ENCODE measurements around the gene GABRP. TPM values are rescaled to one million over a fixed set of nuclear protein-coding genes. Genes with fewer than 3 reads are reported as not detected.
"Not testable (repeated sequence)": the region's sequence is repeated elsewhere in the genome, so short reads cannot be mapped to it uniquely, and the experiment has no call there.

GABRP gene
- total and polyA plus RNA-seq, 8 donors, result 0.10 to 1.8 (median 0.88) TPM

GRCh38 chr5:170749911-170750431 is 33.6 kb upstream of the GABRP start:
- Histone ChIP-seq H3K4me1 (peaks cover 5 to 12% of the 10 kb centered on the region in 2 donors), H3K27ac (no peak overlapping the region), H3K4me3 (no peak overlapping the region), H3K36me3 (no peaks in the 10 kb centered on the region), H3K9me3 (no peaks in the 10 kb centered on the region), H3K27me3 (peaks cover 0 to 23% of the 10 kb centered on the region in 2 donors)
- intact Hi-C loops (cut with DNase I), result loop anchor here in 1 of 2 donors (5.0 kb wide), 1 partner anchor 42 kb away; no protein-coding TSS in a partner anchor
- DNase-seq (no peak), ATAC-seq (no peak)
- TF ChIP-seq, protein P1, sequence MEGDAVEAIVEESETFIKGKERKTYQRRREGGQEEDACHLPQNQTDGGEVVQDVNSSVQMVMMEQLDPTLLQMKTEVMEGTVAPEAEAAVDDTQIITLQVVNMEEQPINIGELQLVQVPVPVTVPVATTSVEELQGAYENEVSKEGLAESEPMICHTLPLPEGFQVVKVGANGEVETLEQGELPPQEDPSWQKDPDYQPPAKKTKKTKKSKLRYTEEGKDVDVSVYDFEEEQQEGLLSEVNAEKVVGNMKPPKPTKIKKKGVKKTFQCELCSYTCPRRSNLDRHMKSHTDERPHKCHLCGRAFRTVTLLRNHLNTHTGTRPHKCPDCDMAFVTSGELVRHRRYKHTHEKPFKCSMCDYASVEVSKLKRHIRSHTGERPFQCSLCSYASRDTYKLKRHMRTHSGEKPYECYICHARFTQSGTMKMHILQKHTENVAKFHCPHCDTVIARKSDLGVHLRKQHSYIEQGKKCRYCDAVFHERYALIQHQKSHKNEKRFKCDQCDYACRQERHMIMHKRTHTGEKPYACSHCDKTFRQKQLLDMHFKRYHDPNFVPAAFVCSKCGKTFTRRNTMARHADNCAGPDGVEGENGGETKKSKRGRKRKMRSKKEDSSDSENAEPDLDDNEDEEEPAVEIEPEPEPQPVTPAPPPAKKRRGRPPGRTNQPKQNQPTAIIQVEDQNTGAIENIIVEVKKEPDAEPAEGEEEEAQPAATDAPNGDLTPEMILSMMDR (IDR thresholded peaks at IDR 0.05), result no peak

DNA sequence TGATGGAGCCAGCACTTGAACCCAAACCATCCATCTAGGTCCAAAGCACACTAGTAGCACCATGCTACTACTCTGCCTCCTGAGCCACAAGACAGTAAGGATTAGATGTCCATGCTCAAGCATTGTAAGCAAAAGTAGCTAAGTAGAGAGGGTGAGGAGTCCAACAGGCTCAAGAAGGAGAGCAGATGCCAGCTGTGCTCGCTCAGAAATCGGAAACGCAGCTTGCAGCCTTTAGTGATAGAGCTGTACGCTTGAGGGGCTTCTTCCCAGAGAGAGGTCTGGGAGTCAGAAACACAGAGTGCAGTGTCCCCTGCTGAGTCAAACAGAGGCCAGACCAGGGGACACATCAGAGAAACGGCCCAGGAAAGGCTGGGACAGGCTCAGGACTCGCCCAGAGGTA is 32.7 kb upstream of the GABRP start:
- no peak for DNase-seq
- Histone ChIP-seq H3K27me3 (peaks cover 0 to 15% of the 10 kb centered on the region in 2 donors), H3K4me1 (peaks cover 0 to 4% of the 10 kb centered on the region in 2 donors), H3K4me3 (no peak overlapping the region), H3K27ac (no peak overlapping the region), H3K9me3 (no peaks in the 10 kb centered on the region), H3K36me3 (no peaks in the 10 kb centered on the region)
- ATAC-seq, result no peak
- intact Hi-C loops (cut with DNase I), result no loop called here
- TF ChIP-seq, protein P1 (IDR thresholded peaks at IDR 0.05), result no peak

GRCh38 chr5:170751631-170752030 is 31.9 kb upstream of the GABRP start:
- H3K4me1 ChIP-seq, result peaks cover 0 to 3% of the 10 kb centered on the region in 2 donors
- intact Hi-C loops (cut with DNase I), result no loop called here
- H3K36me3 ChIP-seq, result no peaks in the 10 kb centered on the region
- H3K4me3 ChIP-seq, result no peak overlapping the region
- DNase-seq, result no peak
- ATAC-seq, result no peak
- peaks cover 0 to 9% of the 10 kb centered on the region in 2 donors for H3K27me3 ChIP-seq
- TF ChIP-seq, protein P1 (IDR thresholded peaks at IDR 0.05), result no peak
- no peak overlapping the region for H3K27ac ChIP-seq
- H3K9me3 ChIP-seq, result no peaks in the 10 kb centered on the region

- H3K36me3 ChIP-seq, result no peaks in the 10 kb centered on the region
- intact Hi-C loops (cut with DNase I), result no loop called here
- H3K9me3 ChIP-seq, result no peaks in the 10 kb centered on the region
- DNase-seq (no peak), ATAC-seq (no peak)
- TF ChIP-seq, protein P1 (IDR thresholded peaks at IDR 0.05), result no peak
- H3K27ac ChIP-seq, result no peak overlapping the region
- peaks cover 0 to 9% of the 10 kb centered on the region in 2 donors for H3K27me3 ChIP-seq
- peaks cover 0 to 7% of the 10 kb centered on the region in 2 donors for H3K4me1 ChIP-seq
- no peak overlapping the region for H3K4me3 ChIP-seq
Measured at GRCh38 chr5:170752257-170753215, 31.0 kb upstream of the GABRP start.

DNA sequence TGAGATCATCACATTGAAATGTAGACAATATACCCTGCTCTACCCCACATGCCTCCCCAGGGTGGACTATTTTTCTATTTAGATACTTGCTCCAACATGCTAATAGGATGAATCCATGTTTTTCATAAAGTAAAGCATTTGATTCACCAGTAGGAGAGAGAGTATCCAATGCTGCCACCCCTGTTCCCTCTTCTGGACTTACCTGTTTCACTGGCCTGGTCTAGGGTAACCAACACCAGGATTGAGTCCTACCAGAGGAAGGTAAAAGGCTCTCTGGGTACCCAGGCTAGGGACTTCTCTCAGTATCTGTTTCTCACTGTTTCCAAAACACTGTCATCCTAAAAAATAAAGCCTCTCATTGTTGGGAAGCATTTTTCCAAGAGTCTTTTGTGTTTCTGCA is 30.2 kb upstream of the GABRP start:
- intact Hi-C loops (cut with DNase I), result no loop called here
- peaks cover 0 to 10% of the 10 kb centered on the region in 2 donors for H3K4me1 ChIP-seq
- no peak overlapping the region for H3K4me3 ChIP-seq
- no peak overlapping the region for H3K27ac ChIP-seq
- ATAC-seq (no peak), DNase-seq (no peak)
- TF ChIP-seq, protein P1 (IDR thresholded peaks at IDR 0.05), result no peak
- peaks cover 0 to 7% of the 10 kb centered on the region in 2 donors for H3K27me3 ChIP-seq
- H3K9me3 ChIP-seq, result no peaks in the 10 kb centered on the region
- no peaks in the 10 kb centered on the region for H3K36me3 ChIP-seq

DNA sequence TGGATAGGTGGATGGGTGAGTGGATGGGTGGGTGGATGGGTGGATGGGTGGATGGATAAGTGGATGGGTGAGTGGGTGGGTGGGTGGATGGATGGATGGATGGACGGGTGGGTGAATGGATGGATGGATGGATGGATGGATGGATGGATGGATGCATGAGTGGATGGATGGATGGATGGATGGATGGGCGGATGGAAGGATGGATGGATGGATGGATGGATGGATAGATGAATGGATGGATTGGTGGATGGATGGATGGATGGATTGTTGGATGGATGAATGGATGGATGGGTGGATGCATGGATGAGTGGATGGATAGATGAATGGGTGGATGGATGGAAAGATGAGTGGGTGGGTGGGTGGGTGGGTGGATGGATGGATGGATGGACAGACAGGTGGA is 29.0 kb upstream of the GABRP start:
- intact Hi-C loops (cut with DNase I); H3K4me3 ChIP-seq; DNase-seq; H3K4me1 ChIP-seq; H3K27me3 ChIP-seq; H3K27ac ChIP-seq; H3K9me3 ChIP-seq; H3K36me3 ChIP-seq; ATAC-seq: not testable (repeated sequence)

All from left lung (tissue), 10 donors.